GM23338 (cell line): ENCODE results near the gene DNAJB13. TPM values are rescaled to one million over a fixed set of nuclear protein-coding genes. Genes with fewer than 3 reads are reported as not detected.

Source experiments
- ATAC-seq: fragments of 200-7000 bp; cut with Tn5 transposase; 3 replicates; pipeline ENCODE4 v1.9.1; 2020
- DNase-seq: peaks from one replicate; pipeline ENCODE4 v3.0.0-alpha.2; 2015; ENCODE audit warnings: low spot score
- H2AFZ ChIP-seq: fragments of 200-600 bp; sonication (generic); 2 replicates; pipeline ENCODE4 v1.8.0; 2016; ENCODE audit warnings: antibody characterized with exemption, mild to moderate bottlenecking, moderate library complexity
- H3F3A ChIP-seq: fragments of 200-600 bp; sonication (generic); replicated peaks from 2 replicates; pipeline ENCODE4 v1.8.0; 2017; ENCODE audit warnings: antibody characterized with exemption, mixed run types, low read depth
- H3K27ac ChIP-seq: fragments of 200-600 bp; sonication (generic); 2 replicates; pipeline ENCODE4 v1.6.1; 2016; ENCODE audit warnings: low read depth
- H3K27me3 ChIP-seq: fragments of 200-600 bp; sonication (generic); 2 replicates; pipeline ENCODE4 v1.8.0; 2016; ENCODE audit warnings: mild to moderate bottlenecking, mixed run types, moderate library complexity; ENCODE audit not compliant: insufficient read depth
- H3K36me3 ChIP-seq: fragments of 200-600 bp; sonication (generic); 2 replicates; pipeline ENCODE4 v1.8.0; 2016; ENCODE audit warnings: mild to moderate bottlenecking; ENCODE audit not compliant: insufficient read depth
- H3K4me1 ChIP-seq: fragments of 200-600 bp; sonication (generic); 2 replicates; pipeline ENCODE4 v1.8.0; 2016; ENCODE audit warnings: mild to moderate bottlenecking, moderate library complexity; ENCODE audit not compliant: insufficient read depth
- H3K4me2 ChIP-seq: fragments of 200-600 bp; sonication (generic); 2 replicates; pipeline ENCODE4 v1.7.1; 2017; ENCODE audit warnings: mixed run types
- H3K4me3 ChIP-seq: fragments of 200-600 bp; sonication (generic); 2 replicates; pipeline ENCODE4 v1.6.1; 2016; ENCODE audit warnings: mixed run types
- H3K79me2 ChIP-seq: fragments of 200-600 bp; sonication (generic); replicated peaks from 2 replicates; pipeline ENCODE4 v1.8.0; 2017; ENCODE audit warnings: mild to moderate bottlenecking; ENCODE audit not compliant: insufficient read depth
- H3K9me2 ChIP-seq: fragments of 200-600 bp; sonication (generic); 2 replicates; pipeline ENCODE4 v1.8.0; 2017; ENCODE audit not compliant: insufficient read depth
- H4K20me1 ChIP-seq: fragments of 200-600 bp; sonication (generic); replicated peaks from 2 replicates; pipeline ENCODE4 v1.8.0; 2017; ENCODE audit warnings: mild to moderate bottlenecking; ENCODE audit not compliant: insufficient read depth
- H3K27ac Mint-ChIP-seq: 2 replicates; pipeline ENCODE4 v1.8.0; 2020; ENCODE audit warnings: inconsistent platforms, mild to moderate bottlenecking, moderate library complexity, mixed read lengths
- H3K27me3 Mint-ChIP-seq: 3 replicates; pipeline ENCODE4 v1.8.0; 2022; ENCODE audit warnings: low read depth, mild to moderate bottlenecking, moderate library complexity, mixed read lengths, inconsistent platforms; ENCODE audit not compliant: insufficient read depth, poor library complexity
- H3K36me3 Mint-ChIP-seq: 3 replicates; pipeline ENCODE4 v1.8.0; 2021; ENCODE audit warnings: low read depth, mild to moderate bottlenecking, inconsistent platforms, moderate library complexity, mixed read lengths
- H3K4me1 Mint-ChIP-seq: 3 replicates; pipeline ENCODE4 v1.8.0; 2020; ENCODE audit warnings: mild to moderate bottlenecking, inconsistent platforms, mixed read lengths
- H3K4me3 Mint-ChIP-seq: 3 replicates; pipeline ENCODE4 v1.8.0; 2021; ENCODE audit warnings: moderate library complexity, mild to moderate bottlenecking, inconsistent platforms, mixed read lengths
- H3K9me3 Mint-ChIP-seq: 3 replicates; pipeline ENCODE4 v1.8.0; 2020; ENCODE audit warnings: moderate library complexity, mild to moderate bottlenecking, inconsistent platforms, mixed read lengths
- EZH2phosphoT487 ChIP-seq: fragments of 200-600 bp; sonication (generic); IDR thresholded peaks from one replicate; pipeline ENCODE4 v1.8.1; 2018; ENCODE audit warnings: antibody characterized with exemption; ENCODE audit not compliant: unreplicated experiment
- JUNB ChIP-seq: IDR thresholded peaks from one replicate; pipeline ENCODE4 v1.6.1; 2016; ENCODE audit warnings: antibody characterized with exemption; ENCODE audit not compliant: unreplicated experiment
- NANOG ChIP-seq: IDR thresholded peaks from 2 replicates; pipeline ENCODE4 v1.6.1; 2016; ENCODE audit warnings: antibody characterized with exemption, borderline replicate concordance
- POLR2AphosphoS5 ChIP-seq: IDR thresholded peaks from 2 replicates; pipeline ENCODE4 v1.6.1; 2016; ENCODE audit warnings: antibody characterized with exemption, low read depth
- ZNF114 ChIP-seq: fragments of 250-450 bp; sonication (Bioruptor Pico); IDR thresholded peaks from 2 replicates; pipeline ENCODE4 v1.5.0; 2020; ENCODE audit warnings: mild to moderate bottlenecking, moderate library complexity
- ZNF331 ChIP-seq: fragments of 250-450 bp; sonication (Bioruptor Pico); IDR thresholded peaks from 2 replicates; pipeline ENCODE4 v1.5.0; 2020; ENCODE audit warnings: low read depth, mild to moderate bottlenecking, moderate library complexity
- polyA plus RNA-seq: library from polyadenylated mRNA; unstranded; fragments of >200 nt; fragmentation: Nextera tagmentation; extraction: Ambion mirVana; gene quantifications from 2 replicates; pipeline ENCODE4 v1.2.1, GENCODE V29; 2016
- total RNA-seq: library from RNA; depleted of rRNA; stranded (reverse); fragments of >200 nt; shearing (Covaris generic); gene quantifications from 2 replicates; pipeline ENCODE4 v1.2.3, GENCODE V29; 2014
- TF ChIP-seq, protein P1 (sequence below): IDR thresholded peaks from 2 replicates; pipeline ENCODE4 v1.6.1; 2016; ENCODE audit warnings: antibody characterized with exemption
- TF ChIP-seq, protein P2 (sequence below): IDR thresholded peaks from one replicate; pipeline ENCODE4 v1.6.1; 2018; ENCODE audit warnings: antibody characterized with exemption; ENCODE audit not compliant: unreplicated experiment
- TF ChIP-seq, protein P3 (sequence below): fragments of 250-450 bp; sonication (Bioruptor Pico); IDR thresholded peaks from 2 replicates; pipeline ENCODE4 v1.5.0; 2020; ENCODE audit warnings: mild to moderate bottlenecking, moderate library complexity

Gene DNAJB13
- total and polyA plus RNA-seq, 2 experiments from 2014 or later: 0.14 to 0.32 TPM

DNA sequence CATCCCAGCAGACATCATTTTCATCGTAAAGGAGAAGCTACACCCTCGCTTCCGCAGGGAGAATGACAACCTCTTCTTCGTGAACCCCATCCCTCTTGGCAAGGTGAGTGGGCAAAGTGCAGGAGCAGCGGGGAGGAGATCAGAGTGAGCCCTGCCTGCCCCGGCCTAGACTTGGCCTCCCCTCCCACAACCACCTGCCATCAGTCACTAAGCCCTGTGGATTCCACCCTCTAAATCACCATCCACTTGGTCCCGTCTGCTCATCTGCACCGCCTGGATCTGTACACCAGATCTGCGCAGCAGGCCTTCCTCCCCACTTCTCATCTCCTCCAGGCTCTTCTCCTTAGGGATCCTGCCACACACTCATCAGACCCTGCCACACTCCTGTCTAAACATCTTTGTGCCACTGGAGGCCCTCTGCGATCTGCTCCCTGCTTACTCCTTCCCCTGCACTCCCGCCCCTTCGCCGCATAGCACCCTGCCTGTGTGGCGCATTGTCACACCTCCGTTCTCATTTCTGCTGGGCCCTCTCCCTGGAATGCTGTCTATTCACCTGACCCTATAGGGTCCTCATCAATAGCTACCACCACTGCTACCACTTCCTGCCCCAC, 17.6 kb downstream of the DNAJB13 start:
- Histone ChIP-seq H3K27me3 (no peaks in the 10 kb centered on the region), H2AFZ (no peak overlapping the region), H4K20me1 (no peaks in the 10 kb centered on the region), H3K36me3 (no peaks in the 10 kb centered on the region), H3K4me2 (no peak overlapping the region), H3K9me2 (no peaks in the 10 kb centered on the region), H3F3A (0 out of 2 replicates have a peak, but pooled peaks cover 8% of the 10 kb centered on the region), H3K4me3 (no peak overlapping the region), H3K27ac (no peak overlapping the region), H3K4me1 (peaks cover 4% of the 10 kb centered on the region; the same call in 1 of the 2 replicates), H3K79me2 (no peaks in the 10 kb centered on the region)
- H3K27ac Mint-ChIP-seq: no peak overlapping the region
- TF ChIP-seq POLR2AphosphoS5: no peak
- TF ChIP-seq, protein P1, sequence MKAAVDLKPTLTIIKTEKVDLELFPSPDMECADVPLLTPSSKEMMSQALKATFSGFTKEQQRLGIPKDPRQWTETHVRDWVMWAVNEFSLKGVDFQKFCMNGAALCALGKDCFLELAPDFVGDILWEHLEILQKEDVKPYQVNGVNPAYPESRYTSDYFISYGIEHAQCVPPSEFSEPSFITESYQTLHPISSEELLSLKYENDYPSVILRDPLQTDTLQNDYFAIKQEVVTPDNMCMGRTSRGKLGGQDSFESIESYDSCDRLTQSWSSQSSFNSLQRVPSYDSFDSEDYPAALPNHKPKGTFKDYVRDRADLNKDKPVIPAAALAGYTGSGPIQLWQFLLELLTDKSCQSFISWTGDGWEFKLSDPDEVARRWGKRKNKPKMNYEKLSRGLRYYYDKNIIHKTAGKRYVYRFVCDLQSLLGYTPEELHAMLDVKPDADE: no peak
- TF ChIP-seq NANOG: no peak
- no peak for TF ChIP-seq JUNB
- TF ChIP-seq, protein P2, sequence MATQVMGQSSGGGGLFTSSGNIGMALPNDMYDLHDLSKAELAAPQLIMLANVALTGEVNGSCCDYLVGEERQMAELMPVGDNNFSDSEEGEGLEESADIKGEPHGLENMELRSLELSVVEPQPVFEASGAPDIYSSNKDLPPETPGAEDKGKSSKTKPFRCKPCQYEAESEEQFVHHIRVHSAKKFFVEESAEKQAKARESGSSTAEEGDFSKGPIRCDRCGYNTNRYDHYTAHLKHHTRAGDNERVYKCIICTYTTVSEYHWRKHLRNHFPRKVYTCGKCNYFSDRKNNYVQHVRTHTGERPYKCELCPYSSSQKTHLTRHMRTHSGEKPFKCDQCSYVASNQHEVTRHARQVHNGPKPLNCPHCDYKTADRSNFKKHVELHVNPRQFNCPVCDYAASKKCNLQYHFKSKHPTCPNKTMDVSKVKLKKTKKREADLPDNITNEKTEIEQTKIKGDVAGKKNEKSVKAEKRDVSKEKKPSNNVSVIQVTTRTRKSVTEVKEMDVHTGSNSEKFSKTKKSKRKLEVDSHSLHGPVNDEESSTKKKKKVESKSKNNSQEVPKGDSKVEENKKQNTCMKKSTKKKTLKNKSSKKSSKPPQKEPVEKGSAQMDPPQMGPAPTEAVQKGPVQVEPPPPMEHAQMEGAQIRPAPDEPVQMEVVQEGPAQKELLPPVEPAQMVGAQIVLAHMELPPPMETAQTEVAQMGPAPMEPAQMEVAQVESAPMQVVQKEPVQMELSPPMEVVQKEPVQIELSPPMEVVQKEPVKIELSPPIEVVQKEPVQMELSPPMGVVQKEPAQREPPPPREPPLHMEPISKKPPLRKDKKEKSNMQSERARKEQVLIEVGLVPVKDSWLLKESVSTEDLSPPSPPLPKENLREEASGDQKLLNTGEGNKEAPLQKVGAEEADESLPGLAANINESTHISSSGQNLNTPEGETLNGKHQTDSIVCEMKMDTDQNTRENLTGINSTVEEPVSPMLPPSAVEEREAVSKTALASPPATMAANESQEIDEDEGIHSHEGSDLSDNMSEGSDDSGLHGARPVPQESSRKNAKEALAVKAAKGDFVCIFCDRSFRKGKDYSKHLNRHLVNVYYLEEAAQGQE: no peak
- TF ChIP-seq ZNF114 (CRISPR knock-in tag): no peak
- TF ChIP-seq ZNF331 (CRISPR knock-in tag): no peak
- TF ChIP-seq, protein P3, sequence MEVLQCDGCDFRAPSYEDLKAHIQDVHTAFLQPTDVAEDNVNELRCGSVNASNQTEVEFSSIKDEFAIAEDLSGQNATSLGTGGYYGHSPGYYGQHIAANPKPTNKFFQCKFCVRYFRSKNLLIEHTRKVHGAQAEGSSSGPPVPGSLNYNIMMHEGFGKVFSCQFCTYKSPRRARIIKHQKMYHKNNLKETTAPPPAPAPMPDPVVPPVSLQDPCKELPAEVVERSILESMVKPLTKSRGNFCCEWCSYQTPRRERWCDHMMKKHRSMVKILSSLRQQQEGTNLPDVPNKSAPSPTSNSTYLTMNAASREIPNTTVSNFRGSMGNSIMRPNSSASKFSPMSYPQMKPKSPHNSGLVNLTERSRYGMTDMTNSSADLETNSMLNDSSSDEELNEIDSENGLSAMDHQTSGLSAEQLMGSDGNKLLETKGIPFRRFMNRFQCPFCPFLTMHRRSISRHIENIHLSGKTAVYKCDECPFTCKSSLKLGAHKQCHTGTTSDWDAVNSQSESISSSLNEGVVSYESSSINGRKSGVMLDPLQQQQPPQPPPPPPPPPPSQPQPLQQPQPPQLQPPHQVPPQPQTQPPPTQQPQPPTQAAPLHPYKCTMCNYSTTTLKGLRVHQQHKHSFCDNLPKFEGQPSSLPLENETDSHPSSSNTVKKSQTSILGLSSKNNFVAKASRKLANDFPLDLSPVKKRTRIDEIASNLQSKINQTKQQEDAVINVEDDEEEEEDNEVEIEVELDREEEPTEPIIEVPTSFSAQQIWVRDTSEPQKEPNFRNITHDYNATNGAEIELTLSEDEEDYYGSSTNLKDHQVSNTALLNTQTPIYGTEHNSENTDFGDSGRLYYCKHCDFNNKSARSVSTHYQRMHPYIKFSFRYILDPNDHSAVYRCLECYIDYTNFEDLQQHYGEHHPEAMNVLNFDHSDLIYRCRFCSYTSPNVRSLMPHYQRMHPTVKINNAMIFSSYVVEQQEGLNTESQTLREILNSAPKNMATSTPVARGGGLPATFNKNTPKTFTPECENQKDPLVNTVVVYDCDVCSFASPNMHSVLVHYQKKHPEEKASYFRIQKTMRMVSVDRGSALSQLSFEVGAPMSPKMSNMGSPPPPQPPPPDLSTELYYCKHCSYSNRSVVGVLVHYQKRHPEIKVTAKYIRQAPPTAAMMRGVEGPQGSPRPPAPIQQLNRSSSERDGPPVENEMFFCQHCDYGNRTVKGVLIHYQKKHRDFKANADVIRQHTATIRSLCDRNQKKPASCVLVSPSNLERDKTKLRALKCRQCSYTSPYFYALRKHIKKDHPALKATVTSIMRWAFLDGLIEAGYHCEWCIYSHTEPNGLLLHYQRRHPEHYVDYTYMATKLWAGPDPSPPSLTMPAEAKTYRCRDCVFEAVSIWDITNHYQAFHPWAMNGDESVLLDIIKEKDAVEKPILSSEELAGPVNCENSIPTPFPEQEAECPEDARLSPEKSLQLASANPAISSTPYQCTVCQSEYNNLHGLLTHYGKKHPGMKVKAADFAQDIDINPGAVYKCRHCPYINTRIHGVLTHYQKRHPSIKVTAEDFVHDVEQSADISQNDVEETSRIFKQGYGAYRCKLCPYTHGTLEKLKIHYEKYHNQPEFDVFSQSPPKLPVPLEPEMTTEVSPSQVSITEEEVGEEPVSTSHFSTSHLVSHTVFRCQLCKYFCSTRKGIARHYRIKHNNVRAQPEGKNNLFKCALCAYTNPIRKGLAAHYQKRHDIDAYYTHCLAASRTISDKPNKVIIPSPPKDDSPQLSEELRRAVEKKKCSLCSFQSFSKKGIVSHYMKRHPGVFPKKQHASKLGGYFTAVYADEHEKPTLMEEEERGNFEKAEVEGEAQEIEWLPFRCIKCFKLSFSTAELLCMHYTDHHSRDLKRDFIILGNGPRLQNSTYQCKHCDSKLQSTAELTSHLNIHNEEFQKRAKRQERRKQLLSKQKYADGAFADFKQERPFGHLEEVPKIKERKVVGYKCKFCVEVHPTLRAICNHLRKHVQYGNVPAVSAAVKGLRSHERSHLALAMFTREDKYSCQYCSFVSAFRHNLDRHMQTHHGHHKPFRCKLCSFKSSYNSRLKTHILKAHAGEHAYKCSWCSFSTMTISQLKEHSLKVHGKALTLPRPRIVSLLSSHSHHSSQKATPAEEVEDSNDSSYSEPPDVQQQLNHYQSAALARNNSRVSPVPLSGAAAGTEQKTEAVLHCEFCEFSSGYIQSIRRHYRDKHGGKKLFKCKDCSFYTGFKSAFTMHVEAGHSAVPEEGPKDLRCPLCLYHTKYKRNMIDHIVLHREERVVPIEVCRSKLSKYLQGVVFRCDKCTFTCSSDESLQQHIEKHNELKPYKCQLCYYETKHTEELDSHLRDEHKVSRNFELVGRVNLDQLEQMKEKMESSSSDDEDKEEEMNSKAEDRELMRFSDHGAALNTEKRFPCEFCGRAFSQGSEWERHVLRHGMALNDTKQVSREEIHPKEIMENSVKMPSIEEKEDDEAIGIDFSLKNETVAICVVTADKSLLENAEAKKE (CRISPR knock-in tag): no peak
- no peak for TF ChIP-seq EZH2phosphoT487
- no peak overlapping the region for H3K4me3 Mint-ChIP-seq
- H3K27me3 Mint-ChIP-seq: peaks cover 15% of the 10 kb centered on the region
- DNase-seq: no peak
- H3K36me3 Mint-ChIP-seq: peaks cover 2% of the 10 kb centered on the region; the same call in 1 of the 3 replicates
- H3K4me1 Mint-ChIP-seq: peaks cover 9% of the 10 kb centered on the region
- ATAC-seq: no peak
- no peaks in the 10 kb centered on the region; the same call in 2 of the 3 replicates for H3K9me3 Mint-ChIP-seq
